SK-N-SH treated with all-trans-retinoic acid at 6 μM for 48 hours (cell line): Measurements from ENCODE around the gene CTDSP2.
A peak's percentile ranks its signal among the peaks of the same experiment; 100 is the strongest.

Experiments used
- ATAC-seq: fragments of 200-7000 bp; cut with Tn5 transposase; 3 replicates; pipeline ENCODE4 v1.9.1; 2020; ENCODE audit warnings: mild to moderate bottlenecking, moderate library complexity
- ARNTL ChIP-seq: fragments of 450-650 bp; formaldehyde crosslinking; IDR thresholded peaks from 2 replicates; pipeline ENCODE4 v1.5.0; 2020; ENCODE audit warnings: low read depth, mild to moderate bottlenecking, moderate library complexity, borderline replicate concordance
- BACH2 ChIP-seq: fragments of 250-450 bp; sonication (Bioruptor Pico); IDR thresholded peaks from 2 replicates; pipeline ENCODE4 v1.9.0; 2021; ENCODE audit warnings: mild to moderate bottlenecking, borderline replicate concordance
- CSDC2 ChIP-seq: fragments of 250-450 bp; sonication (Bioruptor Pico); IDR thresholded peaks from 2 replicates; pipeline ENCODE4 v1.5.0; 2020; ENCODE audit warnings: mild to moderate bottlenecking, moderate library complexity
- CSRNP3 ChIP-seq: fragments of 250-450 bp; sonication (Bioruptor Pico); IDR thresholded peaks from 2 replicates; pipeline ENCODE4 v1.5.1; 2021; ENCODE audit warnings: mild to moderate bottlenecking, moderate library complexity
- ESRRG ChIP-seq: fragments of 250-450 bp; sonication (Bioruptor Pico); IDR thresholded peaks from 2 replicates; pipeline ENCODE4 v1.6.1; 2021; ENCODE audit warnings: mild to moderate bottlenecking
- GLIS3 ChIP-seq: fragments of 250-450 bp; sonication (Bioruptor Pico); IDR thresholded peaks from 2 replicates; pipeline ENCODE4 v1.5.0; 2020; ENCODE audit warnings: mild to moderate bottlenecking, moderate library complexity
- ISL1 ChIP-seq: fragments of 250-450 bp; sonication (Bioruptor Pico); IDR thresholded peaks from 2 replicates; pipeline ENCODE4 v2.1.2; 2022; ENCODE audit warnings: mild to moderate bottlenecking, moderate library complexity
- OSR1 ChIP-seq: fragments of 250-450 bp; sonication (Bioruptor Pico); IDR thresholded peaks from 2 replicates; pipeline ENCODE4 v1.8.0; 2022; ENCODE audit warnings: moderate library complexity, mild to moderate bottlenecking, inconsistent platforms
- TOX ChIP-seq: fragments of 250-450 bp; sonication (Bioruptor Pico); IDR thresholded peaks from 2 replicates; pipeline ENCODE4 v1.8.0; 2021; ENCODE audit warnings: mild to moderate bottlenecking, moderate library complexity, borderline replicate concordance
- TSHZ2 ChIP-seq: fragments of 250-450 bp; sonication (Bioruptor Pico); IDR thresholded peaks from 2 replicates; pipeline ENCODE4 v1.5.0; 2020; ENCODE audit warnings: mild to moderate bottlenecking, moderate library complexity
- ZC3H10 ChIP-seq: fragments of 250-450 bp; sonication (Bioruptor Pico); IDR thresholded peaks from 2 replicates; pipeline ENCODE4 v1.5.1; 2021; ENCODE audit warnings: mild to moderate bottlenecking, moderate library complexity
- ZFP3 ChIP-seq: fragments of 250-450 bp; sonication (Bioruptor Pico); IDR thresholded peaks from 2 replicates; pipeline ENCODE4 v1.5.0; 2020; ENCODE audit warnings: mild to moderate bottlenecking, moderate library complexity
- ZNF565 ChIP-seq: fragments of 450-650 bp; formaldehyde crosslinking; conservative IDR thresholded peaks from 2 replicates; pipeline ENCODE4 v1.5.0; 2020; ENCODE audit warnings: low read depth, mild to moderate bottlenecking, moderate library complexity
- ZNF8 ChIP-seq: fragments of 450-650 bp; formaldehyde crosslinking; IDR thresholded peaks from 2 replicates; pipeline ENCODE4 v1.5.0; 2020; ENCODE audit warnings: mild to moderate bottlenecking, moderate library complexity
- TF ChIP-seq, protein P1 (sequence below): fragments of 250-450 bp; sonication (Bioruptor Pico); IDR thresholded peaks from 2 replicates; pipeline ENCODE4 v1.5.1; 2020; ENCODE audit warnings: low read depth, mild to moderate bottlenecking, moderate library complexity
- TF ChIP-seq, protein P2 (sequence below): fragments of 250-450 bp; sonication (Bioruptor Pico); IDR thresholded peaks from 2 replicates; pipeline ENCODE4 v1.8.0; 2021; ENCODE audit warnings: low read depth, mild to moderate bottlenecking, moderate library complexity, borderline replicate concordance

CTDSP2 gene

GRCh38 chr12:57866308-57867019, 19.9 kb upstream of the CTDSP2 start:
- ATAC-seq: no peak
- no peak for TF ChIP-seq ZC3H10
- TF ChIP-seq OSR1 (CRISPR knock-in tag): no peak
- TF ChIP-seq ZFP3: no peak
- TF ChIP-seq ESRRG (CRISPR knock-in tag): no peak
- TF ChIP-seq ARNTL: no peak
- TF ChIP-seq ZNF8 (CRISPR knock-in tag): no peak
- TF ChIP-seq, protein P1, sequence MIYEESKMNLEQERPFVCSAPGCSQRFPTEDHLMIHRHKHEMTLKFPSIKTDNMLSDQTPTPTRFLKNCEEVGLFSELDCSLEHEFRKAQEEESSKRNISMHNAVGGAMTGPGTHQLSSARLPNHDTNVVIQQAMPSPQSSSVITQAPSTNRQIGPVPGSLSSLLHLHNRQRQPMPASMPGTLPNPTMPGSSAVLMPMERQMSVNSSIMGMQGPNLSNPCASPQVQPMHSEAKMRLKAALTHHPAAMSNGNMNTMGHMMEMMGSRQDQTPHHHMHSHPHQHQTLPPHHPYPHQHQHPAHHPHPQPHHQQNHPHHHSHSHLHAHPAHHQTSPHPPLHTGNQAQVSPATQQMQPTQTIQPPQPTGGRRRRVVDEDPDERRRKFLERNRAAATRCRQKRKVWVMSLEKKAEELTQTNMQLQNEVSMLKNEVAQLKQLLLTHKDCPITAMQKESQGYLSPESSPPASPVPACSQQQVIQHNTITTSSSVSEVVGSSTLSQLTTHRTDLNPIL (CRISPR knock-in tag): no peak

DNA sequence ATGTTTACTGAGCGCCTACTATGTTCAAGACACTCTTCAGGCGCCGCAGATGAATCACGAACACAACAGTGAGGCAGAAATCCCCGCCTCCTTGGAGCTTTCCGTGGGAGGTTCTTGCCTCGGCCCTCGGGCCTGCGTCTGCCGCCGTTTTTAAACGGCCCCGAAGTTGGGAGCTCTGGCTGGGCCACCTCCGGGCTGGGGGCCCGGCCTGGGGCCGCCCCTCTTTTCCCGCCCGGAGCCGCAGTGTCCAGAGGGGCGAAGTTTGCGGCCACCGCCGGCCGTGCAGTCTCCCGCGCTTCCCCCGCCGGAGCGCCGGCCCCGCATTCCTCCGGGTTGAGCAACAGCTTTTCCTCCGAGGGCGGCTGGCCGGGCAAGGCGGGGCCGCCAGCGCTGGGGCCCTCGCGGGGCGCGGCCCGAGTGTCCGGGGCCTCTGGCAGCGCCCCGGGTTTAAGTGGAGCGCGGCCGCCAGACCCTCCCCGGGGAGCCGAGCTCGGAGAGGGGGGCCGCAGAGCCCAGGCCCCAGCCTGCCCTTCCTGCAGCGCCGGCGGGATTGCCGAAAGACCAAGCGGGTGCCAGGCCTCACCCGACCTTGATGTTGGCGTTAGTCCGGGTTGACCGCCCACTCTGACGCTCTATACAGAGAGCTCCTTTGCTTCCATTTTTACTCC, 18.7 kb upstream of the CTDSP2 start:
- no peak for ATAC-seq
- TF ChIP-seq GLIS3: no peak
- TF ChIP-seq ZFP3: no peak
- TF ChIP-seq, protein P1 (CRISPR knock-in tag): no peak
- TF ChIP-seq, protein P2, sequence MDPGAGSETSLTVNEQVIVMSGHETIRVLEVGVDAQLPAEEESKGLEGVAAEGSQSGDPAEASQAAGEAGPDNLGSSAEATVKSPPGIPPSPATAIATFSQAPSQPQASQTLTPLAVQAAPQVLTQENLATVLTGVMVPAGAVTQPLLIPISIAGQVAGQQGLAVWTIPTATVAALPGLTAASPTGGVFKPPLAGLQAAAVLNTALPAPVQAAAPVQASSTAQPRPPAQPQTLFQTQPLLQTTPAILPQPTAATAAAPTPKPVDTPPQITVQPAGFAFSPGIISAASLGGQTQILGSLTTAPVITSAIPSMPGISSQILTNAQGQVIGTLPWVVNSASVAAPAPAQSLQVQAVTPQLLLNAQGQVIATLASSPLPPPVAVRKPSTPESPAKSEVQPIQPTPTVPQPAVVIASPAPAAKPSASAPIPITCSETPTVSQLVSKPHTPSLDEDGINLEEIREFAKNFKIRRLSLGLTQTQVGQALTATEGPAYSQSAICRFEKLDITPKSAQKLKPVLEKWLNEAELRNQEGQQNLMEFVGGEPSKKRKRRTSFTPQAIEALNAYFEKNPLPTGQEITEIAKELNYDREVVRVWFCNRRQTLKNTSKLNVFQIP: no peak
- no peak for TF ChIP-seq ESRRG (CRISPR knock-in tag)
- no peak for TF ChIP-seq TSHZ2 (CRISPR knock-in tag)
- TF ChIP-seq ZNF8 (CRISPR knock-in tag): no peak
- TF ChIP-seq ZC3H10: no peak
- TF ChIP-seq CSDC2 (CRISPR knock-in tag): no peak
- no peak for TF ChIP-seq CSRNP3 (CRISPR knock-in tag)
- TF ChIP-seq TOX (CRISPR knock-in tag): no peak
- no peak for TF ChIP-seq ARNTL
- TF ChIP-seq BACH2 (CRISPR knock-in tag): no peak

- peak; percentile 71 for ATAC-seq
- TF ChIP-seq ZNF565 (CRISPR knock-in tag) (no peak), ISL1 (no peak), TOX (CRISPR knock-in tag) (no peak), ESRRG (CRISPR knock-in tag) (no peak), CSRNP3 (CRISPR knock-in tag) (no peak), ZFP3 (no peak), ZC3H10 (no peak), CSDC2 (CRISPR knock-in tag) (no peak), ZNF8 (CRISPR knock-in tag) (no peak), OSR1 (CRISPR knock-in tag) (no peak), BACH2 (CRISPR knock-in tag) (no peak)
- TF ChIP-seq, protein P1 (CRISPR knock-in tag): no peak
These were observed 18.0 kb upstream of the CTDSP2 start for GRCh38 chr12:57864442-57865083.
